Measurements from ENCODE around the gene CBARP. TPM values are rescaled to one million over a fixed set of nuclear protein-coding genes. Genes with fewer than 3 reads are reported as not detected.

CBARP gene
- 0.82 and 1.1 TPM in 2 replicates for total RNA-seq (ENCODE audit: low replicate concordance)

GRCh38 chr19:1237754-1238368 lies at the start of gene CBARP:
Gene CBARP, minus strand, starts transcription at chr19:1238005. Its CDS starts 1,905 bp downstream, at chr19:1236100.

DNA sequence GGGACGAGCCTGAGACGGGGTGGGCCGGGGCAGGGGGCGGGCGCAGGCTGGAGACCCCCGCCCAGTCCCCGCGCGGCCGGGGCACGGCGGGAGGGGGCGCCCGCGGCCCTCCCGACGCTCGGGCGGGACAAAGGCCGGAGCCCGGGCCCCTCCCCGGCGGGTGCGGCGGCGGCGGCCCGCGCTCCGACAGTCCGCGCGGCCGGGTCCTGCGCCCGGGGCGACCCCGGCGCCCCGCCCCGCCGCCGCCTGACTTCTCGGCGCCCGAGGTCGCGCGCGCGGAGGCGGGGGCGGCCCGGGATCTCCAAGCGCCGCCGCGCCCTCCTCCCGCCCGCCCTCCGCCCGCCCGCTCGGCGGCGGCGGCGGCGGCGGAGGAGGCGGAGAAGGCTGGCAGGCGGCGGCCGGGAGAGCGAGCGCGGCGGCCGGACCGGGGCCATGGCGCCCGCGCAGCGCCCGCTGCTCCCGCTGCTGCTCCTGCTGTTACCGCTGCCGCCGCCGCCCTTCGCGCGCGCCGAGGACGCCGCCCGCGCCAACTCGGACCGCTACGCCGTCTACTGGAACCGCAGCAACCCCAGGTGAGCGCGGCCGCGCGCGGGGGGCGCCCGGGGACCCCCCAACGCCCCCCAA lies 48.0 kb upstream of the CBARP start, which contains the start of gene EFNA2:
TSS of gene EFNA2 (plus strand) at position 137 of the 624 bp plus-strand sequence. CDS start at position 433, 296 bp downstream.

DNA sequence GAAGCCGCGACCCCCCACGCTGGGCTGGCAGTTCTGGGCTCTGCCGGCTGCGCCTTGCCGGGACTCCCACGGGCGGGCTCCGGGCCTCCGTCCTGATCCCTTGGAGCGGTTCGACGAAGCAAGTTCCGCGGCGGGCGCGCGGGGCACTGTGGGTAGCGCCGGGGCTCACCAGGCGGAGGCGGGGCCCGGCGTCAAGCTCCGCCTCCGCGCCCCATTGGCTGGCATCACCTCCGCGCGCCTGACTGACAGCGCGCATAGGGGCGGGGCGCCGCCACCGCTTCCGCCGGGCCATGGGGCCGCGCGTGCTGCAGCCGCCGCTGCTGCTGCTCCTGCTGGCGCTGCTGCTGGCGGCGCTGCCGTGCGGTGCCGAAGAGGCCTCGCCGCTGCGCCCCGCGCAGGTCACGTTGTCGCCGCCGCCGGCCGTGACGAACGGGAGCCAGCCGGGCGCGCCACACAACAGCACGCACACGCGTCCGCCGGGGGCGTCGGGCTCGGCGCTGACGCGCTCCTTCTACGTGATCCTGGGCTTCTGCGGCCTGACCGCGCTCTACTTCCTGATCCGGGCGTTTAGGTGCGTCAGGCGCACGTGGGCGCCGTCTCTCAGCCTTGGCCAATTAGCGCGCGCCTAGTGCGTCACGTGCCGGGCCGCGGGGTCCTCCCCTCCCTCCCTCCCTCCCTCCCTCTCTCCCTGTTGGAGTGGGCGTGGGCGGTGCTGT lies 37.6 kb upstream of the CBARP start, which contains the start of gene FAM174C:
TSS of gene FAM174C (plus strand) at position 271 of the 716 bp plus-strand sequence. CDS start at position 291, 20 bp downstream.

GRCh38 chr19:1269065-1269477 lies 31.3 kb upstream of the CBARP start, which contains the start of gene CIRBP:
Gene CIRBP, plus strand, starts transcription at chr19:1269332. Its CDS starts 1,602 bp downstream, at chr19:1270934.

DNA sequence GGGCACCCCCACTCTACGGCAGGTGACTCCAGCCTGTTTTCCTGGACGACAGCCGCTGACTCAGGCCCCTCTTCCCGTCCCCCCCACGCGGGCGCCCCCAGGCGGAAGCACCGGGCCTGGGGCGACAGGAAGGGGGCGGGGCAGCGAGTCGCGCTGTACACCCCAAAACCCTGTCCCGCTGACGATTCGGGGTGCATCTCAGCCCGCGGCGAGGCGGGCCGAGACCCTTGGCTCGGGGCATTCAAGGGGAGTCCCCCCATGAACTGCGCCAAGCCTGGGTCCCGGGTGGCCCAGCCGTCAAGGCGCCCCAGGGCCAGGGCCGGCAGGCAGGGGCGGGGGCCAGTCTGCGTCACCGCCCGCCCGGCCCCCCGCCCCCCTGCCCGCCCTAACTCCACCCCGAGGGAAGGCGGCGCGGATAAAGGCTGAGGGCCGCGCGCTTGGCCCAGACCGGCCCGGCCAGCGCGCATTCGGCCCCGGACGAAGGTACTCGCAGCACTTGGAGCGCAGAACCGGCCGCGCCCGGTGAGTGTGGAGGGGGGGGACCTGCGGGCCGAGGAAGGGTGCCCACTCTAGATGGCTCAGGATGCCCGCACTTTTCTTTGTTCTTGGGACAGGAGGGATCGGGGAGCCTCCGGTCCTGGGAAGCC lies 10.5 kb upstream of the CBARP start, which contains the start of gene MIDN:
TSS of gene MIDN (plus strand) at position 445 of the 647 bp plus-strand sequence. CDS start 1,714 bp downstream, outside the sequence.

GRCh38 chr19:1241417-1242095 lies 3.8 kb upstream of the CBARP start, which contains the start of gene ATP5F1D:
Gene ATP5F1D, plus strand, starts transcription at chr19:1241751. Its CDS starts 100 bp downstream, at chr19:1241851.

GRCh38 chr19:1205114-1206099 lies 32.4 kb downstream of the CBARP start, which contains the start of gene STK11:
Gene STK11, plus strand, starts transcription at chr19:1205778. Its CDS starts 1,136 bp downstream, at chr19:1206914.

Other genes starting within 250 kb of the CBARP start
- 0.23 and 0.45 TPM in 2 replicates for gene GRIN3B, start 237.6 kb downstream of the CBARP start, total RNA-seq (ENCODE audit: low replicate concordance)
- gene TMEM259, start 216.9 kb downstream of the CBARP start, total RNA-seq (ENCODE audit: low replicate concordance): 41.3 and 58.0 TPM in 2 replicates
- gene RNU6-2, start 216.5 kb downstream of the CBARP start, total RNA-seq (ENCODE audit: low replicate concordance): not detected in 2 replicates
- gene CNN2, start 211.4 kb downstream of the CBARP start, total RNA-seq (ENCODE audit: low replicate concordance): 268 and 324 TPM in 2 replicates
- gene ABCA7, start 197.9 kb downstream of the CBARP start, total RNA-seq (ENCODE audit: low replicate concordance): 2.2 and 8.4 TPM in 2 replicates
- 0.82 and 4.7 TPM in 2 replicates for gene ARHGAP45, start 170.8 kb downstream of the CBARP start, total RNA-seq (ENCODE audit: low replicate concordance)
- gene POLR2E, start 142.6 kb downstream of the CBARP start, total RNA-seq (ENCODE audit: low replicate concordance): 127 and 132 TPM in 2 replicates
- gene GPX4, start 134.0 kb downstream of the CBARP start, total RNA-seq (ENCODE audit: low replicate concordance): 382 and 1,065 TPM in 2 replicates
- 40.7 and 112 TPM in 2 replicates for gene SBNO2, start 63.7 kb downstream of the CBARP start, total RNA-seq (ENCODE audit: low replicate concordance)
- gene STK11, start 32.2 kb downstream of the CBARP start, total RNA-seq (ENCODE audit: low replicate concordance): 77.6 and 112 TPM in 2 replicates
- gene ATP5F1D, start 3.7 kb upstream of the CBARP start, total RNA-seq (ENCODE audit: low replicate concordance): 36.6 and 63.1 TPM in 2 replicates
- gene MIDN, start 10.6 kb upstream of the CBARP start, total RNA-seq (ENCODE audit: low replicate concordance): 2.8 and 15.9 TPM in 2 replicates
- 148 and 327 TPM in 2 replicates for gene CIRBP, start 31.3 kb upstream of the CBARP start, total RNA-seq (ENCODE audit: low replicate concordance)
- gene FAM174C, start 37.5 kb upstream of the CBARP start, total RNA-seq (ENCODE audit: low replicate concordance): 8.4 and 17.5 TPM in 2 replicates
- gene EFNA2, start 47.9 kb upstream of the CBARP start, total RNA-seq (ENCODE audit: low replicate concordance): not detected in 2 replicates
- 51.4 and 87.2 TPM in 2 replicates for gene NDUFS7, start 145.9 kb upstream of the CBARP start, total RNA-seq (ENCODE audit: low replicate concordance)
- gene GAMT, start 163.5 kb upstream of the CBARP start, total RNA-seq (ENCODE audit: low replicate concordance): 29.8 and 36.3 TPM in 2 replicates
- 22.8 and 53.7 TPM in 2 replicates for gene DAZAP1, start 169.6 kb upstream of the CBARP start, total RNA-seq (ENCODE audit: low replicate concordance)
- 178 and 496 TPM in 2 replicates for gene RPS15, start 200.4 kb upstream of the CBARP start, total RNA-seq (ENCODE audit: low replicate concordance)
- gene APC2, start 212.1 kb upstream of the CBARP start, total RNA-seq (ENCODE audit: low replicate concordance): under 0.01 and 0.08 TPM in 2 replicates
- gene C19orf25, start 241.2 kb upstream of the CBARP start, total RNA-seq (ENCODE audit: low replicate concordance): 13.5 and 21.2 TPM in 2 replicates